A204.1 (cell line): Measurements from ENCODE around the gene NT5DC3.
"Not testable (repeated sequence)": the region's sequence is repeated elsewhere in the genome, so short reads cannot be mapped to it uniquely, and the experiment has no call there.

Source experiments
- FAIRE-seq: peaks from 2 replicates; lab custom pipeline; 2012; peaks lifted over from hg19 to GRCh38; lab: Jason Lieb, UNC

Gene NT5DC3

GRCh38 chr12:103855036-103855712 is 14.1 kb upstream of the NT5DC3 start:
- no peak for FAIRE-seq

GRCh38 chr12:103854372-103854973 is 13.4 kb upstream of the NT5DC3 start:
- FAIRE-seq = no peak

GRCh38 chr12:103852498-103852997 is 11.5 kb upstream of the NT5DC3 start:
- FAIRE-seq = no peak

DNA sequence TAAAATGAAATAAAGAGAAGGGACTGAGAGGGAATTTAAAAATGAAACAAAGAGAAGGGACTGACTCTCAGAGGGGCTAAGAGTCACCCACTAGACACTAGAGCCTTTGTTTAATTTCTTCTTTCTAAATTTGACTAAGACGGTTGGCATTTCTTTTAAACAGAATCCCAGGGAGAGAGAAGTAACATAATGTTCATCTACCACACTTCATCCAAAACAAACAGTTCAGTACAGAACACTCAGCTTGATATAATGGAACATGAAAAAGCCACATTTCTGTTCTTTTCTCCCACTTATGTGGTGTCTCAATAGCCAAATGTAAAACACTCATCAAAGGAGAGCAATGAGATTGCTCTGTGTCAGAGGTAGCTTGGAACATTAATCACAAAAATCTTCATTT is 10.1 kb upstream of the NT5DC3 start:
- peak; percentile 74 for FAIRE-seq

DNA sequence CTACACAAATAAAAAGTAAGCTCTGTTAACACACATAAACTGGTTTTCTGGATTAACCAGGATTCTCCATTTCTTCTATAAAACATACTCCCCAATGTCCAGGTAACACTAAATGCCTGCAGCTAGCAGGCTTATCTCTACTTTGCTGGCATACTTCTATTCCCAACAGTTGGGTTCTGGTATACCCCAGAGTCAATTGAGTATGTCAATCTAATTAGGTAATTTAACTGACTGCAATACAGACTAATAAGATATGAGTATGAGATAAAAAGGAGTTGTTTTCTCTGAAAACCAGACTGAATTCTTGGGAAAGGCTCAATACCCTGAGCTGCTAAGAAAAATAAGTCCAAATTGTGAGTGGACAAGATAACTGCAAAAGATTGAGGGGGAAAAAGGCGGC is 9.4 kb upstream of the NT5DC3 start:
- FAIRE-seq = no peak

- no peak for FAIRE-seq
Observed at GRCh38 chr12:103848917-103849491, 8.0 kb upstream of the NT5DC3 start.

GRCh38 chr12:103848143-103848542 is 7.1 kb upstream of the NT5DC3 start:
- FAIRE-seq = no peak

DNA sequence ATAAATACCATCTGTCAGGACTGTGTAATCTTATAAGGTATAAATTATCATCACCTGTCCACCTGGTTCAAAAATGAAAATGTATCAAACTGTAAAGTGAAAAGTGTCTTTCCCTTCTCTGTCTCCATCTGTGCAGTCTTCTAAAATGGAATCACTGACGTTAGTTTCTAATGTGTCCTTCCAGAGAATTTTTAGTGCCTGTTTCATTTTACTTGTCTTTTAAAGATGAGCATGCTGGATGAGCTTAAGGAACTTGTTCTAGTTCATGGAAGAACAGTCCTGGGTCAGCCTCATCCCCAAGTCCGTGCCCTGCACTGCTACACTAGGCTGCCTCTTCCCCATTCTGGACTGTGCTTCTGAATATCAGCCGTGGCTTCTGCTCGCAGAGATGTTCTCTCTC is 5.4 kb upstream of the NT5DC3 start:
- no peak for FAIRE-seq

DNA sequence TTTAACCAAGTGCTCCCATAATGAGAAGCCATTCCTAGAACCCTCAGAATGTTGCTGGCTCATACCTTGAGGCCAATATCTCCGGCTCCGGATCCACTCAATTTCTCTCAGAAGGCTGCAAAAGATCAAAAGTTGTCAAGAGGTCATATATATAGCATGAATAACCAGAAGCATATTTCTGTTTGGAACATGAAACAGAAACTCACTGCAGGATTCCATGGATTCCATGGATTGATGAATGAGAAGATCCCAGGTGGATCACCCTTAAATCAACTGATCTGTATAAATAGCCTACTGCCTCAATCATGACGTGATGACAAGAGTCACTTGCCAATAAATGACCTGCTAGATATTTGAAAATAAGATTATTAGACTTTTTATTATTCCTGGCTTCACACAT is 3.3 kb upstream of the NT5DC3 start:
- FAIRE-seq = no peak

DNA sequence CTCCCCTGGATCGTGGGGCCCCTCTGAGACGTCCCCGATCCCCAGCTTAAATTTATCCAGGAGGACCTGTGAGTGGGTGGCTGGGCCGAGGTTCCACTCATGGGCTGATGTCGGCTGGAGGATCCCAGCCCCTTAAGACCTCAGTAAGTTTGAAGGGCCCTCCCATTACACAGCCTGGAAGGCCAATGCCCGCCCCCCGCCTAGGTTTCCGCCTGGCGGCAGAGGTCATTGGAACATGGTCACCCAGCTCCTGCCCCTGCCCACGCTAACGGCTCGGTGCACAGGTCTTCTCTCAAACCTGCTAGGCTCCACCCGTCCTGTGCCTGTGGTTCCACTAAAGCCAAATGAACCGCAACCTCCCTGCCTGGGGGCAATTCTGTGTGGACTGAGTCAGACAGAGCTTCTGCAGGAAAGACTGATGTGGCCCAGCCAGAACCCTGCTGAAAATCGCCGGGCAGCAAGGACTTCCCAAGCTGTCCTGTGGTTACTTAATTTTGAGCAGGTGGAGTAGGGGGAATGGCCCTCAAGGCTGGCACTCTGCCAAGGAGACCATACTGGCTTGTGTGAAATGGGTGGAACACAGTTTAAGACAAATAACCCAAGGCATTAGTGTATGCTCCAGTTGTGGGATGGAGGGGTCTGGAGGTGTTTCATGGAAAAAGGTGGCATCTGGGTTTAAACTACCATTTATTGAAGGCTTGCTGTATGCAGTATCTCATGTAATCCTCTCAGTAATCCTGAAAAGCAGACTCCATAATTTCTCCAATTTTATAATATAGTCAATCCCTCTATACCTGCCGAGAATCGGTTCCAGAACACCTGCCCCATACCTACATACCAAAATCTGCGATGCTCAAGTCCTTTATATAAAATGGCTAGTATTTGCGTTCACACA is 903 bp upstream of the NT5DC3 start:
- peak; percentile 54 for FAIRE-seq

DNA sequence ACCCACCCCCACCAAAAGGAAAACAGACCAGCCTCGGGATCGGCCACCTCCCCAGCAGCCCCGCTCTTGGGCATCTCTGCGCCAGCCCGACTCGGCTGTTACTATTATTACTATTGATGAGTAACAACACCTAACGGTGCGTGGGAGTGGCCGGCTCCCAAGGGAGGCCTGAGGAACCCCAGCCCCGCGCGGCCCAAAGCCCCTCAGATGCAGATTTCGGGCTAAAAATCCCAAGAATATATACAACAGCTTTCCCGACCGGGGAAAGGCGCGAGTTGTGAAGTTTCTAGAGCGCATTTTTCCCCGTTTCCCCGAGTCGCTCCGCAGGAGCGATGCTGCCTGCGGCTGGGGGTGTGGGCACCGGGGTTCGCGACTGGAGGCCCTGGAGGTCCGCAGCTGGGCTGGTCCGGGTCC is 565 bp downstream of the NT5DC3 start:
- no peak for FAIRE-seq

- FAIRE-seq = no peak
Observed at GRCh38 chr12:103839609-103840461, 1.2 kb downstream of the NT5DC3 start.

DNA sequence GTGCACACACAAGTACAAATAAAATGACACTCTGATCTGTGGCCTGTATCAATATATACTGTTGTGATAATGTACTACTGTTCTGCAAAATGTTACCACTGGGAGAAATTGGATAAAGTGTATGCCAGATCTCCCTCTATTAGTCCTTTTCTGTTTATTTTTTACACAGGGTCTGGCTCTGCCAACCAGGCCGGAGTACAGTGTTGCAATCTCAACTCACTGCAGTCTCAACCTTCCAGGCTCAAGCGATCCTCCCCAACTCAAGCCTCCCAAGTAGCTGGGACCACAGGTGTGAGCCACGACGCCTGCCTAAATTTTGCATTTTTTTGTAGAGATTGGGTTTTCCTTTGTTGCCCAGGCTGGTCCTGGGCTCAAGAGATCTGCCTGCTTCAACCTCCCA is 1.9 kb downstream of the NT5DC3 start:
- FAIRE-seq = no peak

- no peak for FAIRE-seq
Observed at GRCh38 chr12:103838254-103838914, 2.6 kb downstream of the NT5DC3 start.

GRCh38 chr12:103836345-103836744 is 4.7 kb downstream of the NT5DC3 start:
- no peak for FAIRE-seq

DNA sequence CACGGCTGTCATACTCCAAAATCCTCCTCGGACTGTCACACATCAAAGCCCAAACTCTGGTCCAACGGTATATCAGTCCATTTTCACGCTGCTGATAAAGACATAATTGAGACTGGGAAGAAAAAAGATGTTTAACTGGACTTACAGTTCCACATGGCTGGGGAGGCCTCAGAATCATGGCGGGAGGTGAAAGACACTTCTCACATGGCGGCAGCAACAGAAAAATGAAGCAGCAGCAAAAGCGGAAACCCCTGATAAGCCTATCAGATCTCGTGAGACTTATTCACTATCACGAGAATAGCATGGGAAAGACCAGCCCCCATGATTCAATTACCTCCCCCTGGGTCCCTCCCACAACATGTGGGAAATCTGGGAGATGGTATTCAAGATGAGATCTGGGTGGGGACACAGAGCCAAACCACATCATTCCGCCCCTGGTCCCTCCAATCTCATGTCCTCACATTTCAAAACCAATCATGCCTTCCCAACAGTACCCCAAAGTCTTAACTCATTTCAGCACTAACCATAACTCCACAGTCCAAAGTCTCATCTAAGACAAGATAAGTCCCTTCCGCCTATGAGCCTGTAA is 5.2 kb downstream of the NT5DC3 start:
- FAIRE-seq = not testable (repeated sequence)

DNA sequence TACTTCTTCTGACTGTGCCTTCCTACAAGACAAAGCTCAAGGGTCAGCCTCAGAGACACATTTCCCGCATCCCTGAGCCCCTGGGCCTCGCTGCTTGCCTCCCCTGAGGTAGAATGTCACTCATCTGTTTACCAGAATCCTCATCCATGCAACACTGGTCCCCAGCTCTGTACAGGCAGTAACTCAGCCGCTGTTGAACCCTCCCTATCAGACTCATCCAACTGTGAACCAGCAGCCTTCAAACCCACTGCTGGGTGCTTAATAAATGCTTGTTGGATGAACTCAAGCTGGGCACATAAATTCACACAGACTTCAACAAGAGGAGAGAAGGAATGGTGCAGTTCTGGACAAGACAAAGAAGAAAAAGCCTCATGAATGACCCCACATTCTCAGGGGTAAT is 6.1 kb downstream of the NT5DC3 start:
- FAIRE-seq = no peak

GRCh38 chr12:103833891-103834290 is 7.1 kb downstream of the NT5DC3 start:
- FAIRE-seq = no peak

GRCh38 chr12:103833095-103833775 is 7.8 kb downstream of the NT5DC3 start:
- FAIRE-seq = no peak
